HCT116 (cell line): ENCODE measurements around the gene PRPF40A. TPM values are rescaled to one million over a fixed set of nuclear protein-coding genes. Genes with fewer than 3 reads are reported as not detected.
"Not testable (repeated sequence)": the region's sequence is repeated elsewhere in the genome, so short reads cannot be mapped to it uniquely, and the experiment has no call there.

Experiments
- ATAC-seq: fragments of 200-7000 bp; cut with Tn5 transposase; 2 replicates; pipeline ENCODE4 v1.9.1; 2020; ENCODE audit warnings: mild to moderate bottlenecking, moderate library complexity
- BruUV-seq: library from RNA; stranded (reverse); fragments of 400-500 nt; replicated peaks from 2 replicates; lab custom pipeline; 2021; lab: Mats Ljungman, UMichigan
- CTCF ChIA-PET: fragments of 300-600 bp; sonication (Branson Sonifier 250); formaldehyde crosslinking; loops from one replicate; lab custom pipeline; 2021; ENCODE audit warnings: antibody characterized with exemption; lab: Charles Lee
- POLR2A ChIA-PET: fragments of 300-600, 350-600 bp; sonication (Branson Sonifier 250); formaldehyde crosslinking; loops from one replicate; lab custom pipeline; 2021; ENCODE audit warnings: antibody characterized with exemption; lab: Charles Lee
- RAD21 ChIA-PET, 2 experiments: fragments of 300-600 bp; sonication (Branson Sonifier 250); formaldehyde crosslinking; loops; one replicate each; lab custom pipeline; 2023; ENCODE audit warnings: low total read pairs in 2 of 2; ENCODE audit not compliant: uncharacterized antibody in 2 of 2, unreplicated experiment in 2 of 2, low non-redundant PET in 1 of 2; lab: Charles Lee
- DNase-seq: peaks from one replicate; pipeline ENCODE4 v3.0.0-alpha.2; 2010; ENCODE audit warnings: low read depth, low spot score
- H2AFZ ChIP-seq: fragments of 200-600 bp; shearing (Covaris generic), sonication (generic); 2 replicates; pipeline ENCODE4 v1.6.1; 2017; ENCODE audit warnings: low read depth, mixed run types, mixed read lengths, antibody characterized with exemption, low read length; ENCODE audit not compliant: poor library complexity, severe bottlenecking
- H3K27ac ChIP-seq: 2 replicates; pipeline ENCODE4 v1.5.1; 2012; ENCODE audit warnings: low read depth, low read length
- H3K27me3 ChIP-seq: fragments of 200-600 bp; sonication (generic); 2 replicates; pipeline ENCODE4 v1.6.1; 2016; ENCODE audit warnings: mixed run types, low read length, mixed read lengths; ENCODE audit not compliant: insufficient read depth
- H3K36me3 ChIP-seq, 2 experiments: fragments of 200-500 bp in 1 of 2; fragments of 200-600 bp in 1 of 2; sonication (Bioruptor generic) in 1 of 2; sonication (generic) in 1 of 2; 2 replicates each; pipeline versions ENCODE4 v1.5.1 to v1.6.1; 2014 to 2016; ENCODE audit warnings: low read length in 2 of 2, inconsistent platforms in 1 of 2, mixed read lengths in 1 of 2, mixed run types in 1 of 2; ENCODE audit not compliant: insufficient read depth in 2 of 2, control insufficient read depth in 1 of 2
- H3K4me1 ChIP-seq, 2 experiments: fragments of 200-600 bp in 1 of 2; sonication (generic) in 1 of 2; 2 replicates each; pipeline versions ENCODE4 v1.5.1 to v1.6.1; 2012 to 2017; ENCODE audit warnings: low read length in 2 of 2, inconsistent platforms in 1 of 2, mild to moderate bottlenecking in 1 of 2, mixed read lengths in 1 of 2, mixed run types in 1 of 2, moderate library complexity in 1 of 2; ENCODE audit not compliant: insufficient read depth in 2 of 2, control insufficient read depth in 1 of 2
- H3K4me2 ChIP-seq: fragments of 200-600 bp; sonication (generic); 2 replicates; pipeline ENCODE4 v1.6.1; 2017; ENCODE audit warnings: mixed run types, low read length, mixed read lengths
- H3K4me3 ChIP-seq, 2 experiments: fragments of 200-600 bp in 1 of 2; sonication (generic) in 1 of 2; replicated peaks in 1 of 2; 2 replicates each; pipeline ENCODE4 v1.5.1; 2011 to 2016; ENCODE audit warnings: low read length in 2 of 2, control low read depth in 1 of 2, low read depth in 1 of 2, mild to moderate bottlenecking in 1 of 2, mixed read lengths in 1 of 2, mixed run types in 1 of 2
- H3K79me2 ChIP-seq: fragments of 200-600 bp; sonication (generic); 2 replicates; pipeline ENCODE4 v1.6.1; 2017; ENCODE audit warnings: mild to moderate bottlenecking, mixed run types, low read length, moderate library complexity, mixed read lengths; ENCODE audit not compliant: insufficient read depth
- H3K9ac ChIP-seq: fragments of 200-600 bp; sonication (generic); 2 replicates; pipeline ENCODE4 v1.6.1; 2016; ENCODE audit warnings: low read length, mixed read lengths
- H3K9me2 ChIP-seq: fragments of 200-600 bp; sonication (generic), shearing (Covaris generic); 2 replicates; pipeline ENCODE4 v1.6.1; 2017; ENCODE audit warnings: mixed run types, mild to moderate bottlenecking, moderate library complexity; ENCODE audit not compliant: insufficient read depth
- H3K9me3 ChIP-seq, 2 experiments: fragments of 200-500 bp in 1 of 2; fragments of 200-600 bp in 1 of 2; sonication (Bioruptor generic) in 1 of 2; sonication (generic) in 1 of 2; 2 replicates each; pipeline ENCODE4 v1.6.1; 2014 to 2017; ENCODE audit warnings: low read length in 2 of 2, mixed read lengths in 2 of 2, inconsistent platforms in 1 of 2, low read depth in 1 of 2, mild to moderate bottlenecking in 1 of 2, mixed run types in 1 of 2, moderate library complexity in 1 of 2; ENCODE audit not compliant: control insufficient read depth in 1 of 2, insufficient read depth in 1 of 2
- H4K20me1 ChIP-seq: fragments of 200-600 bp; sonication (generic), shearing (Covaris generic); 2 replicates; pipeline ENCODE4 v1.6.1; 2017; ENCODE audit warnings: mixed run types, mild to moderate bottlenecking, moderate library complexity; ENCODE audit not compliant: insufficient read depth
- CBX3 ChIP-seq: IDR thresholded peaks from 2 replicates; pipeline ENCODE4 v1.6.1; 2012; ENCODE audit warnings: low read depth
- CEBPB ChIP-seq: IDR thresholded peaks from 2 replicates; pipeline ENCODE4 v1.6.1; 2012; ENCODE audit warnings: low read depth
- ELF1 ChIP-seq: IDR thresholded peaks from 2 replicates; pipeline ENCODE4 v1.6.1; 2012; ENCODE audit warnings: low read depth, borderline replicate concordance
- EZH2phosphoT487 ChIP-seq: fragments of 200-600 bp; IDR thresholded peaks from 2 replicates; pipeline ENCODE4 v1.6.1; 2018; ENCODE audit warnings: antibody characterized with exemption, borderline replicate concordance
- FOSL1 ChIP-seq: IDR thresholded peaks from 2 replicates; pipeline ENCODE4 v1.6.1; 2012; ENCODE audit warnings: low read depth
- JUND ChIP-seq: IDR thresholded peaks from 2 replicates; pipeline ENCODE4 v1.6.1; 2012
- POLR2A ChIP-seq: IDR thresholded peaks from 2 replicates; pipeline ENCODE4 v1.7.0; 2011; ENCODE audit warnings: borderline replicate concordance; ENCODE audit not compliant: insufficient read depth, insufficient read length; ENCODE audit errors: extremely low read depth
- POLR2AphosphoS5 ChIP-seq: IDR thresholded peaks from 2 replicates; pipeline ENCODE4 v1.6.1; 2011; ENCODE audit warnings: mild to moderate bottlenecking, low read depth, low read length, moderate library complexity
- RAD21 ChIP-seq: IDR thresholded peaks from 2 replicates; pipeline ENCODE4 v1.6.1; 2012; ENCODE audit warnings: low read depth, mild to moderate bottlenecking
- TCF7L2 ChIP-seq: IDR thresholded peaks from 2 replicates; pipeline ENCODE4 v1.7.0; 2011; ENCODE audit warnings: borderline replicate concordance, inconsistent platforms; ENCODE audit not compliant: insufficient read depth, insufficient read length; ENCODE audit errors: extremely low read depth
- ZFX ChIP-seq: fragments of 450-650 bp; IDR thresholded peaks from 2 replicates; pipeline ENCODE4 v1.6.1; 2017
- ZNF274 ChIP-seq: fragments of 200-500 bp; sonication (Bioruptor generic); IDR thresholded peaks from 2 replicates; pipeline ENCODE4 v1.6.1; 2014; ENCODE audit warnings: mild to moderate bottlenecking, low read depth, low read length, inconsistent platforms
- intact Hi-C: fragments of 100-400 bp; cut with micrococcal nuclease; formaldehyde crosslinking; loops from 2 replicates; pipeline ENCODE4 v1.10.0; 2022
- total RNA-seq: library from RNA; stranded (reverse); gene quantifications from one replicate; pipeline ENCODE4 v1.2.1, GENCODE V29; 2021; ENCODE audit not compliant: unreplicated experiment
- TF ChIP-seq, protein P1 (sequence below), 3 experiments: fragments of 200-600 bp in 1 of 3; sonication (generic) in 1 of 3; IDR thresholded peaks in 2 of 3; conservative IDR thresholded peaks in 1 of 3; 2 replicates each; pipeline ENCODE4 v1.5.1; 2012 to 2017; ENCODE audit warnings: low read depth in 2 of 3, low read length in 2 of 3, antibody characterized with exemption in 1 of 3, borderline replicate concordance in 1 of 3, control low read depth in 1 of 3, mild to moderate bottlenecking in 1 of 3, mixed read lengths in 1 of 3, mixed run types in 1 of 3, moderate library complexity in 1 of 3; ENCODE audit not compliant: insufficient read depth in 1 of 3
- TF ChIP-seq, protein P2 (sequence below): IDR thresholded peaks from 2 replicates; pipeline ENCODE4 v1.6.1; 2012; ENCODE audit warnings: low read depth

The PRPF40A gene
- total RNA-seq, 1 experiment from 2014 or later, result 171 TPM

DNA sequence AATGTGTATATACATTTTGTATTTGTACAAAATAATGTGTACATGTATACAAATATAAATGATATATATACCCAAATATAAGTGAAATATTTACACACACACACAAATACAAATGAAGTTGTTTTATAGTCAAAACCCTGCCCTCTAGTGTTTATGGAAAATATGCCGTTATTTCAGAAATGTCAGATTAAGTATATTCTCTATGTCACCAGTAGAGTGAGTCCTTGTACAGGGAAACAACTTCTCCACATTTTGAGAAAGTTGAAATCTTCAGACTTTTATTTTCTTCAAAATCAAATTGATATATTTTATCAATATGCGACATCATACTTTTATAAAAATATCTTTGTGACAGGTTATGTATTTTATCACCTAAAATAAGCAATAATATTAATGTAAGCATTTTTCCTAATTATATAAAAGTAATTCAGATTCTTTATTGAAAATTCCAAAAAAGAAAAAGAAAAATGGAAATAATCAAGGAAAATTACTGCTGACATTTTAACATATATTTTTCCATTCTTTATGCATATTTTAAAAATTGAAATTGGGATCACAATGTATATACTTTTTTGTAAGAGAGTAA is 23.6 kb upstream of the PRPF40A start:
- Histone ChIP-seq H3K9me3 (no peaks in the 10 kb centered on the region), H3K4me2 (no peak overlapping the region), H4K20me1 (no peaks in the 10 kb centered on the region), H3K27ac (no peak overlapping the region), H3K27me3 (no peaks in the 10 kb centered on the region), H3K79me2 (no peaks in the 10 kb centered on the region; the same call in 1 of the 2 replicates), H3K4me3 (no peak overlapping the region), H3K36me3 (peaks cover 5 to 7% of the 10 kb centered on the region in 2 experiments; a peak in 3 of 4 replicates), H3K9ac (no peak overlapping the region), H3K4me1 (no peaks in the 10 kb centered on the region), H2AFZ (no peak overlapping the region), H3K9me2 (no peaks in the 10 kb centered on the region)
- BruUV-seq, result no TSS peak
- TF ChIP-seq TCF7L2, result no peak
- no peak for TF ChIP-seq POLR2A
- TF ChIP-seq FOSL1, result no peak
- TF ChIP-seq CEBPB, result no peak
- no peak for TF ChIP-seq POLR2AphosphoS5
- TF ChIP-seq ELF1, result no peak
- no peak for TF ChIP-seq ZNF274
- TF ChIP-seq, protein P1, sequence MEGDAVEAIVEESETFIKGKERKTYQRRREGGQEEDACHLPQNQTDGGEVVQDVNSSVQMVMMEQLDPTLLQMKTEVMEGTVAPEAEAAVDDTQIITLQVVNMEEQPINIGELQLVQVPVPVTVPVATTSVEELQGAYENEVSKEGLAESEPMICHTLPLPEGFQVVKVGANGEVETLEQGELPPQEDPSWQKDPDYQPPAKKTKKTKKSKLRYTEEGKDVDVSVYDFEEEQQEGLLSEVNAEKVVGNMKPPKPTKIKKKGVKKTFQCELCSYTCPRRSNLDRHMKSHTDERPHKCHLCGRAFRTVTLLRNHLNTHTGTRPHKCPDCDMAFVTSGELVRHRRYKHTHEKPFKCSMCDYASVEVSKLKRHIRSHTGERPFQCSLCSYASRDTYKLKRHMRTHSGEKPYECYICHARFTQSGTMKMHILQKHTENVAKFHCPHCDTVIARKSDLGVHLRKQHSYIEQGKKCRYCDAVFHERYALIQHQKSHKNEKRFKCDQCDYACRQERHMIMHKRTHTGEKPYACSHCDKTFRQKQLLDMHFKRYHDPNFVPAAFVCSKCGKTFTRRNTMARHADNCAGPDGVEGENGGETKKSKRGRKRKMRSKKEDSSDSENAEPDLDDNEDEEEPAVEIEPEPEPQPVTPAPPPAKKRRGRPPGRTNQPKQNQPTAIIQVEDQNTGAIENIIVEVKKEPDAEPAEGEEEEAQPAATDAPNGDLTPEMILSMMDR (IDR thresholded peaks at IDR 0.05 in 2 of 3, conservative IDR thresholded peaks at IDR 0.05 in 1 of 3; ENCODE audit: borderline replicate concordance in 1 of 3, insufficient read depth in 1 of 3, low read depth in 2 of 3, low read length in 2 of 3), result peak; percentile 66 to 98 (median 84)
- no peak for TF ChIP-seq ZFX
- TF ChIP-seq CBX3, result no peak
- TF ChIP-seq EZH2phosphoT487, result no peak
- TF ChIP-seq, protein P2, sequence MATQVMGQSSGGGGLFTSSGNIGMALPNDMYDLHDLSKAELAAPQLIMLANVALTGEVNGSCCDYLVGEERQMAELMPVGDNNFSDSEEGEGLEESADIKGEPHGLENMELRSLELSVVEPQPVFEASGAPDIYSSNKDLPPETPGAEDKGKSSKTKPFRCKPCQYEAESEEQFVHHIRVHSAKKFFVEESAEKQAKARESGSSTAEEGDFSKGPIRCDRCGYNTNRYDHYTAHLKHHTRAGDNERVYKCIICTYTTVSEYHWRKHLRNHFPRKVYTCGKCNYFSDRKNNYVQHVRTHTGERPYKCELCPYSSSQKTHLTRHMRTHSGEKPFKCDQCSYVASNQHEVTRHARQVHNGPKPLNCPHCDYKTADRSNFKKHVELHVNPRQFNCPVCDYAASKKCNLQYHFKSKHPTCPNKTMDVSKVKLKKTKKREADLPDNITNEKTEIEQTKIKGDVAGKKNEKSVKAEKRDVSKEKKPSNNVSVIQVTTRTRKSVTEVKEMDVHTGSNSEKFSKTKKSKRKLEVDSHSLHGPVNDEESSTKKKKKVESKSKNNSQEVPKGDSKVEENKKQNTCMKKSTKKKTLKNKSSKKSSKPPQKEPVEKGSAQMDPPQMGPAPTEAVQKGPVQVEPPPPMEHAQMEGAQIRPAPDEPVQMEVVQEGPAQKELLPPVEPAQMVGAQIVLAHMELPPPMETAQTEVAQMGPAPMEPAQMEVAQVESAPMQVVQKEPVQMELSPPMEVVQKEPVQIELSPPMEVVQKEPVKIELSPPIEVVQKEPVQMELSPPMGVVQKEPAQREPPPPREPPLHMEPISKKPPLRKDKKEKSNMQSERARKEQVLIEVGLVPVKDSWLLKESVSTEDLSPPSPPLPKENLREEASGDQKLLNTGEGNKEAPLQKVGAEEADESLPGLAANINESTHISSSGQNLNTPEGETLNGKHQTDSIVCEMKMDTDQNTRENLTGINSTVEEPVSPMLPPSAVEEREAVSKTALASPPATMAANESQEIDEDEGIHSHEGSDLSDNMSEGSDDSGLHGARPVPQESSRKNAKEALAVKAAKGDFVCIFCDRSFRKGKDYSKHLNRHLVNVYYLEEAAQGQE, result no peak
- TF ChIP-seq JUND, result no peak
- TF ChIP-seq RAD21, result peak; percentile 82
- POLR2A ChIA-PET, result no interaction called here
- ATAC-seq (peak; percentile 64), DNase-seq (peak; percentile 49)
- RAD21 ChIA-PET, result no interaction called here
- intact Hi-C loops, result loop anchor here (2.0 to 5.0 kb wide), 4 partner anchors 564 to 776 kb away; partner anchors contain the start of gene RPRM
- CTCF ChIA-PET, result interaction anchor here (1.0 kb wide), 2 partner anchors 24 to 565 kb away, joined by 3 to 4 read pairs; partner anchors contain the start of gene PRPF40A

DNA sequence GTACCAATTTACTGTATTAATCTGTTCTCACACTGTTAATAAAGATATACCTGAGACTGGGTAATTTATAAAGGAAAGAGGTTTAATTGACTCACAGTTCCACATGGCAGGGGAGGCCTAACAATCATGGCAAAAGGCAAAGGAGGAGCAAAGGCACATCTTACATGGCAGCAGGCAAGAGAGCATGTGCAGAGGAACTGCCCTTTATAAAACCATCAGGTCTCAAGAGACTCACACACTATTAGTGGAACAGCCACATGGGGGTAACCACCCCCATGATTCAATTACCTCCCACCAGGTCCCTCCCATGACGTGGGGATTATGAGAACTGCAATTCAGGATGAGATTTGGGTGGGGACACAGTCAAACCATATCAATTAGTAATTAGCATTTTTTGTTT is 22.4 kb upstream of the PRPF40A start:
- H3K4me2 ChIP-seq, H3K9me3 ChIP-seq, H3K27ac ChIP-seq, H3K4me3 ChIP-seq, H3K9me2 ChIP-seq, H3K36me3 ChIP-seq, H3K27me3 ChIP-seq, DNase-seq, ATAC-seq, BruUV-seq, H3K9ac ChIP-seq, RAD21 ChIA-PET, H3K4me1 ChIP-seq, CTCF ChIA-PET, H2AFZ ChIP-seq, H4K20me1 ChIP-seq, H3K79me2 ChIP-seq, POLR2A ChIA-PET: not testable (repeated sequence)
- intact Hi-C loops, result loop anchor here (2.0 to 5.0 kb wide), 4 partner anchors 563 to 778 kb away; partner anchors contain the start of gene RPRM
